ENCODE measurements around the gene ADGRG3.

ADGRG3 gene

GRCh38 chr16:57630931-57631845 lies 36.9 kb upstream of the ADGRG3 start:
- DNase-seq: no peak

DNA sequence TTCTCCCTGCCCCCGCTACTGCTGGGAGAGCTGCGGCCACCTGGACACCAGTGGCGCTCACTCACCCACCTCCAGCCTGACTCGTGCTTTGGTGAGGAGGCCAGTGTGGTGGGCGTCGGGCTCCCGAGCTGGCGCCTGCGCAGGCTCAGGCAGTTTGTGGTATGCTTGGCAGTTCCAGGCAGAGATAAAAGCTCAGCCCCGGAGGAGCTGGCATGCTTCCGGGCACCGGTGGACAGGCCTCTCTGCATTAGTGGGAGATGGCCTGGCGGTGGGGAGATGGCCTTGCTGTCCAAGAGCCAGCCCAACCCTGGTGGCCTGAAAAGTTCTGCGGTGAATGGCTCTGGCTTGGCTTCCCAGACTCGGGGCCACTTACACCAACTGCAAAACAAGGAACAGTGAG lies 35.5 kb upstream of the ADGRG3 start:
- DNase-seq: no peak

DNA sequence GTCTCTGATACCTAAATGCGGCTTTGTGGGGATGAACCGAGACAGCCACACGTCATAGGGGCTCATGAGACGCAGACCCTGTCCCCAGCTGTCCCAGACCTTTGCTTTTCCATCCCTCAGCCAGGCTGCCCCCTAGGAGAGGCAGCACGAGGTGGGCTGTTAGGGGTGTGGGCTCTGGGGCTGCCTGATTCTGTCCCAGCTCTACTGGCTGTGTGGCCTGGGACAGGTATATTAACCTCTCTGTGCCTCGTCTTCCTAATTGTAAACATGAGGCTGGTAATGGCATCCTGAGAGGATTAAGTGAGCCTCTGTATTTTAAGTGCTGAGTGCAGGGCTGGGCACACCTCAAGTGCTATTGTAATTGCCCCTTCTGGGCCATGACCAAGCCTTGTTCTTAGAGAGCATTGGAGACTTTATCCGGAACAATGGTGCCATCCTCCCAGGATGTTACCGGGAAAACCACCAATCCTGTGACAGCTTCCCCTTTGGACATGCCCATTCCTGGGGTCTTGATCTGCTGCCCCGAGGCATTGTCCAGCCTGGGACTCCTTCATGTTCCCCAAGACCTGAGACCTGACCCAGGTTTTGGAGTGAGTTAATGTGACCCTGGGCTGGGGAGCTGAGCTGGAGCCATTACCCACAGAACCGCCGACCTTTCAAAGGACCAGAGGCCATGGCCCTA lies 34.6 kb upstream of the ADGRG3 start:
- no peak for DNase-seq

DNA sequence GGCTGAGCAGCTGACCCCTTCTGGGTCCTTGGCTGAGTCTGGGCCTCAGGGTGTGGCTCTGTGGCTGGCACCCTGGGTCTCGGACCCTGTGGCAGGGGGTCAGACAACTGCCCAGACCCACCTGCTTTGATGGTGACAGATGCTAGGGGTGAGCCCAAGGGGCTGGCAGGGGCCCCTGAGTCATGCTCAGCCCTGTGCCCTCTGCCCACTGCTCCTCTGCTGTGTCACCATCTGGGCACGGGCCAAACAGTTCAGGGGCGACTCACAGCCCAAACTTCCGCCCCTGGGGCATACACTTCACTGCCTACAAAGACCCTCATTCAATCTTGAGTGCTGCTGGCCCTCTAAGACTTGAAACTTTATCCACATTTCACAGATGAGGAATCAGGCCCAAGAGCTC lies 33.9 kb upstream of the ADGRG3 start:
- no peak for DNase-seq

- no peak for DNase-seq
Observed at GRCh38 chr16:57635266-57636097, 32.6 kb upstream of the ADGRG3 start.

GRCh38 chr16:57636184-57636583 lies 31.9 kb upstream of the ADGRG3 start:
- no peak for DNase-seq

DNA sequence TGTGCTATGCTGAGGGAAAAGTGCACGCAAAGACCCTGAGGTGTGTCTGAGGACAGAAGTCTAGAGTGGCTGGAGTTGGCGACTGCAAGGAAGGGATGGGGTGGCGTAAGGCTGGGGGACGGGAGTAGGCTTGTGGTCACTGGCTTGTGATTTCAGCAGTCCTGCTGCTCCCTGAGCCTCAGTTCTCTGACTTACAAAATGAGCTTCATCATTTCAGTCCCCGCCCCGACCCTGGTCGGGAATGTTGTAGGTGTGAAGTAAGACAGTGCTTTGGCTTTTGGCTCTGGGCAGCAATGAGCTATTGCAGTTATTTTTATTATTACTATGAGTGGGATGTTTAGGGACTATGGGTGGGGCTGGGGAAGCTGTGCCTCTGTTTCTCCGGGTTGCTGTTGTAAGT lies 31.1 kb upstream of the ADGRG3 start:
- DNase-seq: no peak

GRCh38 chr16:57637424-57637823 lies 30.7 kb upstream of the ADGRG3 start:
- no peak for DNase-seq

GRCh38 chr16:57637965-57638364 lies 30.1 kb upstream of the ADGRG3 start:
- DNase-seq: no peak

DNA sequence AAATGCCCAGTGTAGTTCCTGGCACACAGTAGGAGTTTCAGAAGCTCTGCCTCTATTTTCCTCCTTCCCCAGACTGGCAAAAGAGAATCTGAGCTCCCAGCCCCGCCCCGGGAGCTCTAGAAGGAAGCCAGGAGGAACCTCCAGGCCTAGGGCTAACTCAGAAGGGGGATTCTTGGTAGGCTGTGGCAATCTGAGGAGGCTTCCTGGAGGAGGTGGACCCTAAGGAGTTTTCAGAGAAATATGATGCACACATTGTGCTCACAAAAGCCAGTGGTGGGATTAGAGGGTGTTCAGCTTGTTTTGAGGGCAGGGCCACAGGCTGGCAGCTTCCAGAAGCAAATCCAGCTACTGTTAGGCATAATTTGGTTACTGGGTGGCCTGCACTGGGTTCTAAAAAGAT lies 29.7 kb upstream of the ADGRG3 start:
- no peak for DNase-seq

DNA sequence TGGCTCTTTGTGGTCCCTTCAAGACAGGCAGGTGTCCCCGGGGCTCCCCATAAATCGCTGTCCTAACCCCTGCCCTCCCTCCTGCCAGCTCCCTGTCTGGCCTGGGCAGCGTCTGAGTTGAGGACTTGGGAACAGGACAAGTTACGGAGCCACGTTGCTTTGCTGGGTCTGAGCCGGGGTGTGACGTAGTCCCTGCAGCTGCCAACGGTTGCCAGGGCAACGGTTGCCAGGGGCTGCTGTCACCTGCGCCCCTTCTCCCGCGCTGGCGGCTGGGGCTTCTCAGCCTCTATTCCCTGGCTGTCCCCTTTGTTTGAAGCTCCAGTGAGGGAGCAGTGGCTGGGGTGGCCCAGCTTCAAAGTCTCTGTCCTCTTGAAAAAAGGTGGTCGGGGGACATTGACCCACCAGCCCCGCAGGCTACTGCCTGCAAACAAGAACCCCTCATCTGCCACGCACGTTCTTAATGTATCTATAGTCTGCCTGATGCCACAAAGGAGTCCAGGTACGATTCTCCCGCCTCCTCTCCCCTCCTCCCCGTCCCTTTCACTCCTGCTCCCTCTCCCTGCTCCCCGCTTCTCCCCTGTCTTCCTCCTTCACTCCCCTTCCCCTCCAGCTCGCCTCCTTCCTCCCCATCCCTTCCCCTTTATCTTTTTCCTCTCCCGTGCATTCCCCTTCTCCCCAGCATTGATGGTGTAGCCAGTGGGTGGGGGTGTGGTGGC lies 28.8 kb upstream of the ADGRG3 start:
- DNase-seq: no peak

- no peak for DNase-seq
Observed at GRCh38 chr16:57640185-57640584, 27.9 kb upstream of the ADGRG3 start.

DNA sequence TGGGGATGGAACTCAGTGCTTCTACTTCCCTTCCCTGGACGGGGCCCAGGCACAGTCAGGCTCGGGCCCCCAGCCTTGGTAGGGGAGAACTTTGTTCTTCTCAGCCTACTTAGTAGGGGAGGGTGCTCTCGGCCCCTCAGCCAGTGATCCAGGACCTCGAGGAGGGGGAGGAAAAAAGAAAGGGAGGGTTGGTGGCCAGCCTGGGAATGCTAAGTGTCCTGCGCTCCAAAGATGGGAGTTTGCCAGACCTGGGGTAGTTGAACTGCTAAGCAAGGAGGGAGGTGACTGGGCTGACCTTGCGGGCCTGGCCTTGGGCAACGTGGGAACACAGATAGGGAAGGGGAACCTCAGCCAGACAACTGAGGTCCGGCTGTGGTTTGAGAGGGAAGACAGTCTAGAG lies 27.5 kb upstream of the ADGRG3 start:
- no peak for DNase-seq

DNA sequence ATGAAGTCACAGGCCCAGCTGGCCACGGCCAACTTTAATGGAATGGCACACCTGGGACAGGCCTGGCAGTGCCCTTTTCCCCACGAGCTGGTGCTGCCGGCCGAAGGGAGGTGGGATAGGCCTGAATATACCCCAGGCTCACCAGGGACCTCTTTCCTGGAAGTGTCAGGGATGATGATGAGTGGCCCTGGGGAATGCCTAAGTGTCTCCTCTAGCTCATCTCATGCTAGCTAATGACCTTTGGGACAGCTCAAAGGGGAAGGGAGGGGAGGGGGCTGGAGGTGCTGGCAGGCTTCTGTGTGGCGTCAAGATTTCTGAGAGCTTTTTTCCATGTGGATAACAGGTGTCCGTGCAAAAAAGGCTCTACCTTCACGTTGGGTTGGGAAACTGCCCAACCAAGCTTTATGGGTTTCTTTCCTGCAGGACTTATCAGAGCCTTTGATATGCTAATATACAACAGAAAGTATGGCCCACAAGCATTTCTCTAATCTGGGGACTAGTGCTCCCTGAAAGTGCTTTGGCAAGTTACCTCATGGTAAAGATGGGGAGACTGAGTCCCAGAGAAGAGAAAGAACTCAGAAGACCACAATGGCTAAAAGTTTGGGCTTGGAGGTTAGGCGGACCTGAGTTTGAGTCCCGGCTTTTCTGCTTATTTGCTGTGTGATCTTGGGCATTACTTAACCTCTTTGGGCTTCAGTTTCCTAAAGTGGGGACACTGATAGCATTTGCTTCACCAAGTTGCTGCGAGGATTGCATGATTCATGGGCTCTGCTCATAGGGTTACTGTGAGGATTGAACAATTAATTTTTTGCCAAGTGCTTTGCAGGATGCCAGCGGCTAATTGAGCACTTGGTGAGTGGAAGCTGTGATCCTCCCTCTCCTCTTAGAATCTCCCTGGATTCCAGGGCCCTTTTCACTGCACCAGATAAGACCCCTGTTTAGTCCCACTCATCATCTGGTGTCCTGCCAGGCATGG lies 25.7 kb upstream of the ADGRG3 start:
- no peak for DNase-seq

- DNase-seq: no peak
Observed at GRCh38 chr16:57643147-57643874, 24.8 kb upstream of the ADGRG3 start.

GRCh38 chr16:57643910-57644309 lies 24.2 kb upstream of the ADGRG3 start:
- DNase-seq: no peak

- no peak for DNase-seq
Observed at GRCh38 chr16:57644383-57645014, 23.6 kb upstream of the ADGRG3 start.

- DNase-seq: no peak
Observed at GRCh38 chr16:57645169-57645568, 22.9 kb upstream of the ADGRG3 start.

DNA sequence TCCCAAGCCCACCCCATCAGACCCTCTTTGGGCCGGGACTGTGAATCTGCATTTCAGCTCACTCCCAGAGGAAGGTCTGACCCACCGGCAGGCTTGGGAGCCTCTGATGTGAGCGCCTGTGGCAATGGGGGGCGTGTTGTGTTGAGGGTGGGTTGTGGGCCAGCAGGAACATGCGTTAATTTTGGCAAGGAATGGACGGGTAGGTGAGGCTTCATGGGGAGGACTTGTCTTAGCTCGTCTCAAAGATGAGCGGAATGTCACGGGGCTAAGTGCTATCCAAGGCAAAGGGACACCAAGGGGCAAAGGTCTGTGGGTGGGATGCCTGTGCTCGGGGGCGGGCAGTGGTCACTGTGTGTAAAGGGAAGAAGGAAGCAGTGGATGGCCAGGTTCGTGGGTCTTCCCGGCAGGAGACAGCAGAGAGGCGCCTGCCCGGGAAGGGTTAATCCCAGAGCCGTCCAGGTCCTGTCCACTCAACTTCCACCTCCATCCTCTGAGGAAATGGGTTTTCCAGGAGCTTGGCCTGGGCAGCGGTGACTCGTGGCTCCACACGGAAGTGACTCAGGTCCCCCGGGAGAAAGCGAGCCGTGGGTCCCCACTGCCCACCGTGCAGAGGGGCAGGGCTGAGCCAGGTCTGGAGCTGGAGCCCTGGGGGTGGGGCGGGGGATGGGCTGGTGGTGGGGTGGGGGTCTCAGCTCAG lies 22.3 kb upstream of the ADGRG3 start:
- no peak for DNase-seq
